RPMI8226 (cell line): ENCODE measurements around the gene ELOB.

Experiments
- DNase-seq: peaks from one replicate; pipeline ENCODE4 v3.0.0-alpha.2; 2015

ELOB gene

GRCh38 chr16:2809149-2809760 is 32.2 kb upstream of the ELOB start:
- no peak for DNase-seq

DNA sequence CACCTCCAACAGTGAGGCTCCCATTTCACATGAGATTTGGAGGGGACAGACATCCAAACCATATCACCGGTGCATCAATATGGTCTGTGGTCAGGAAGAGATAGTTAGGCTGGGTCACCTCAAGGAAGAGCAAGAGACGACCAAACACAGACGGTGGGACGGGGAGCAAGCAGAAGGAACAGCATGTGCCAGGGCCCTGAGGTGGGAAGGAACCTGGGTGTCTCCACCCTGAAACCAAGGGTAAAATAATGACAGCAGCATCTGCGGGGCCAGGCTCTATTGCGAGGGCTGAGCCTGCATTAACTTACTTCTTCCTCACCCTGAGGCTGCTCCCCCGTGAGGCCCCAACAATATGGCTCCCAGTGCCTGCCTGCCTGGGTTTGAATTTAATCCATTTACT is 31.1 kb upstream of the ELOB start:
- no peak for DNase-seq

DNA sequence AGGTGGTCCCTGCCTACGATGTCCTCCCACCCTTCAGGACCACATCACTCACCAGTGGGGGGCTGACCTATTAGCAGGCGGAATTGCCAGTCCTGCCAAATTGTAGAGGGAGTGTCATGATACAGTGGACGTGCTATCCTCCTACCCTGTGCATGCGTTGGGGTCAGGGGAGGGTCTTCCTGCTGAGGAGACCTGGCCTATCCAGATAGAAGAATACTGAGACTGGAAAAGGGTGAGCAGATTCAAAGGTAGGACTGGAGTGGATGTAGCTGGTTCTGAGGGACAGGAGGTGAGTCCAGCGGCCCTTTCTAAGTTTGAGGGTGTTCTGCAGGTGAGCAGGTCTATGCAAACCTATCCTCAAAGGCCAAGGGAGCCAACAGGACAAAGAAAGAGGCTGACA is 29.2 kb upstream of the ELOB start:
- DNase-seq: no peak

GRCh38 chr16:2804728-2805127 is 27.6 kb upstream of the ELOB start:
- no peak for DNase-seq

- no peak for DNase-seq
These were observed 26.6 kb upstream of the ELOB start for GRCh38 chr16:2803545-2804195.

- peak; percentile 3 for DNase-seq
These were observed 22.8 kb upstream of the ELOB start for GRCh38 chr16:2799859-2800226.

DNA sequence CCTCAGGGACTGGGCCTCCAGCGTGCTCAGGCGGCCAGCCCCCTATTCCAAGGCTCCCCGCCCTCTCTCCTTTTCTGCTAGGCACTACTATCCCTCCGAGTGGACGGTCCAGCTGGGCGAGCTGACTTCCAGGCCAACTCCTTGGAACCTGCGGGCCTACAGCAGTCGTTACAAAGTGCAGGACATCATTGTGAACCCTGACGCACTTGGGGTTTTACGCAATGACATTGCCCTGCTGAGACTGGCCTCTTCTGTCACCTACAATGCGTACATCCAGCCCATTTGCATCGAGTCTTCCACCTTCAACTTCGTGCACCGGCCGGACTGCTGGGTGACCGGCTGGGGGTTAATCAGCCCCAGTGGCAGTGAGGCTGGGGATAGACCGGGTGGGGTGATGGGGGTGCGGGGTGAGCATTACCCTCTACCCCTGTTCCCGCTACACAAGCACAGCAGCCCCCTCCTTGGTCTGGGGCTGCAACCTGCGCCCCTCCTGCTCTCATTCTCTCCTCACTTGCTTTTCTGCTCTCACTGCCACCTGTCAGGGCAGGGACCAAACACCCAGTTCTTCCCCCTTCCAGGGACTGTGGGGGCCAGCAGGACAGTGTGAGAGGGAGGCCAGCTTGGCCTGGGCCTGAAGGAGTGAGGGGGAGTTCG is 22.3 kb upstream of the ELOB start:
- DNase-seq: no peak

DNA sequence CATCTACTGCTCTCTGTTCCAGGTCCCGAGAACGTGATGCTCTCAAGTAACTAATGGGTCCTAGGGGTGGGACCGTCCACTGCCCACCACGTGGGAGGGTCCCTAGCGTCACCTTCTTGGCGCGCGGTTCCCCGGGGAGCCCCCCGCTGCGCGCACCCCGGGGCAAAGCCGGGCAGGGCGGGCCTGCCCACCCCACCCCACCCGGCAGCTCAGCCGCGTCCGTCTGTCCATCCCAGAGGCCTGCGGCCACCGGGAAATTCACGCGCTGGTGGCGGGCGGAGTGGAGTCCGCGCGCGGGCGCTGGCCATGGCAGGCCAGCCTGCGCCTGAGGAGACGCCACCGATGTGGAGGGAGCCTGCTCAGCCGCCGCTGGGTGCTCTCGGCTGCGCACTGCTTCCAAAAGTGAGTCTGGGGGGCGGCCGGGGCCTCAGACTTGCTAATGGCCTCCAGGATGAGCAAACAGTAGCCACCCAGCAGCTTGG is 21.7 kb upstream of the ELOB start:
- no peak for DNase-seq

GRCh38 chr16:2795395-2796143 is 18.5 kb upstream of the ELOB start:
- peak; percentile 2 for DNase-seq

GRCh38 chr16:2792940-2793339 is 15.9 kb upstream of the ELOB start:
- no peak for DNase-seq

GRCh38 chr16:2791174-2791573 is 14.1 kb upstream of the ELOB start:
- DNase-seq: peak; percentile 2

- DNase-seq: no peak
These were observed 13.6 kb upstream of the ELOB start for GRCh38 chr16:2790631-2791030.

- DNase-seq: no peak
These were observed 10.9 kb upstream of the ELOB start for GRCh38 chr16:2787961-2788360.

GRCh38 chr16:2787406-2787805 is 10.3 kb upstream of the ELOB start, which contains the start of gene PRSS33:
Gene PRSS33 (minus strand): TSS chr16:2787560. CDS start chr16:2786547, 1,013 bp downstream.
- DNase-seq: peak; percentile 9

DNA sequence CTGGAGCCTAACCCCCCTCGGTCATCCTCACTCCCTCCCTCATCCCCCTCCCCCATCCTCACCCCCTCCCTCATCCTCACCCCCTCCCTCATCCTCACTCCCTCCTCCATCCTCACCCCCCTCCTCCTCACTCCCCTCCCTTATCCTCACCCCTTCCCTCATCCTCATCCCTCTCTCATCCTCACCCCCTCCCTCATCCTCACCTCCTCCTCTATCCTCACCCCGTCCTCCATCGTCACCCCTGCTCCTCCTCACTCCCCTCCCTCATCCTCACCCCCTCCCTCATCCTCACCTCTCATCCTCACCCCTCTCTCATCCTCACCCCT is 9.7 kb upstream of the ELOB start:
- DNase-seq: no peak

- peak; percentile 4 for DNase-seq
These were observed 9.2 kb upstream of the ELOB start for GRCh38 chr16:2786061-2786825.

GRCh38 chr16:2785101-2785991 is 8.3 kb upstream of the ELOB start:
- DNase-seq: peak; percentile 89

GRCh38 chr16:2784358-2785100 is 7.4 kb upstream of the ELOB start:
- no peak for DNase-seq

GRCh38 chr16:2783581-2784357 is 6.7 kb upstream of the ELOB start:
- DNase-seq: no peak
